OCI-LY7 (cell line): Measurements from ENCODE around the gene RTEL1. TPM values are rescaled to one million over a fixed set of nuclear protein-coding genes. Genes with fewer than 3 reads are reported as not detected.

Experiments
- BruUV-seq: library from RNA; stranded (reverse); fragments of 400-500 nt; replicated peaks from 2 replicates; lab custom pipeline; 2021; lab: Mats Ljungman, UMichigan
- CTCF ChIA-PET: fragments of 300-600 bp; sonication (Branson Sonifier 250); formaldehyde crosslinking; loops from one replicate; lab custom pipeline; 2022; ENCODE audit warnings: antibody characterized with exemption; ENCODE audit not compliant: unreplicated experiment; lab: Charles Lee
- POLR2A ChIA-PET: fragments of 300-600 bp; sonication (Branson Sonifier 250); formaldehyde crosslinking; loops from one replicate; lab custom pipeline; 2022; ENCODE audit warnings: antibody characterized with exemption; lab: Charles Lee
- DNase-seq: peaks from one replicate; pipeline ENCODE4 v3.0.0-alpha.2; 2015; ENCODE audit warnings: low spot score
- H2AFZ ChIP-seq: fragments of 200-600 bp; sonication (generic), shearing (Covaris generic); 2 replicates; pipeline ENCODE4 v1.6.1; 2014; ENCODE audit warnings: mild to moderate bottlenecking, antibody characterized with exemption, low read length, moderate library complexity
- H3K27ac ChIP-seq: fragments of 200-600 bp; sonication (generic); 2 replicates; pipeline ENCODE4 v1.5.1; 2014; ENCODE audit warnings: mixed run types, low read depth, mild to moderate bottlenecking, moderate library complexity, low read length, inconsistent platforms; ENCODE audit not compliant: poor library complexity, severe bottlenecking
- H3K36me3 ChIP-seq: fragments of 200-600 bp; sonication (generic); 2 replicates; pipeline ENCODE4 v1.6.1; 2014; ENCODE audit warnings: mild to moderate bottlenecking, antibody characterized with exemption, low read length, moderate library complexity, mixed read lengths; ENCODE audit not compliant: insufficient read depth
- H3K4me1 ChIP-seq: fragments of 200-600 bp; sonication (generic); 2 replicates; pipeline ENCODE4 v1.5.1; 2014; ENCODE audit warnings: mild to moderate bottlenecking, low read length; ENCODE audit not compliant: insufficient read depth, poor library complexity, severe bottlenecking
- H3K4me2 ChIP-seq: fragments of 200-600 bp; sonication (generic); 2 replicates; pipeline ENCODE4 v1.6.1; 2014; ENCODE audit warnings: mild to moderate bottlenecking, low read length
- H3K4me3 ChIP-seq: fragments of 200-600 bp; sonication (generic); 2 replicates; pipeline ENCODE4 v1.5.1; 2014; ENCODE audit warnings: mild to moderate bottlenecking, low read depth, low read length; ENCODE audit not compliant: poor library complexity, severe bottlenecking
- H3K79me2 ChIP-seq: fragments of 200-600 bp; sonication (generic); 2 replicates; pipeline ENCODE4 v1.6.1; 2016; ENCODE audit warnings: low read depth, mild to moderate bottlenecking, low read length, moderate library complexity, mixed read lengths; ENCODE audit not compliant: insufficient read depth
- H3K9me2 ChIP-seq: fragments of 200-600 bp; sonication (generic); 2 replicates; pipeline ENCODE4 v1.6.1; 2016; ENCODE audit warnings: mild to moderate bottlenecking, low read length, mixed read lengths; ENCODE audit not compliant: insufficient read depth
- H3K9me3 ChIP-seq: fragments of 200-600 bp; sonication (generic); 2 replicates; pipeline ENCODE4 v1.6.1; 2014; ENCODE audit warnings: mild to moderate bottlenecking, mixed run types, low read length, mixed read lengths
- H4K20me1 ChIP-seq: fragments of 200-600 bp; sonication (generic); 2 replicates; pipeline ENCODE4 v1.6.1; 2014; ENCODE audit warnings: mild to moderate bottlenecking, antibody characterized with exemption, low read length, moderate library complexity, mixed read lengths; ENCODE audit not compliant: insufficient read depth
- CTCF ChIP-seq: fragments of 200-600 bp; sonication (generic); conservative IDR thresholded peaks from 2 replicates; pipeline ENCODE4 v1.5.1; 2014; ENCODE audit warnings: mild to moderate bottlenecking, antibody characterized with exemption, low read length, moderate library complexity, mixed read lengths
- EZH2phosphoT487 ChIP-seq: fragments of 200-600 bp; sonication (generic); IDR thresholded peaks from 2 replicates; pipeline ENCODE4 v1.6.1; 2018; ENCODE audit warnings: low read depth, borderline replicate concordance, mild to moderate bottlenecking, mixed run types, antibody characterized with exemption, low read length, moderate library complexity, mixed read lengths
- intact Hi-C: fragments of 100-400 bp; cut with micrococcal nuclease; formaldehyde crosslinking; loops from one replicate; pipeline ENCODE4 v1.10.0; 2022; ENCODE audit not compliant: unreplicated experiment
- total RNA-seq, 2 experiments: library from RNA; depleted of rRNA in 1 of 2; stranded (reverse); fragments of >200 nt in 1 of 2; shearing (Covaris generic) in 1 of 2; gene quantifications; 2 replicates each; pipeline ENCODE4 v1.2.3, GENCODE V29; 2014 to 2022

The RTEL1 gene
- total RNA-seq, 2 experiments from 2014 or later = 22.5 to 47.2 TPM

DNA sequence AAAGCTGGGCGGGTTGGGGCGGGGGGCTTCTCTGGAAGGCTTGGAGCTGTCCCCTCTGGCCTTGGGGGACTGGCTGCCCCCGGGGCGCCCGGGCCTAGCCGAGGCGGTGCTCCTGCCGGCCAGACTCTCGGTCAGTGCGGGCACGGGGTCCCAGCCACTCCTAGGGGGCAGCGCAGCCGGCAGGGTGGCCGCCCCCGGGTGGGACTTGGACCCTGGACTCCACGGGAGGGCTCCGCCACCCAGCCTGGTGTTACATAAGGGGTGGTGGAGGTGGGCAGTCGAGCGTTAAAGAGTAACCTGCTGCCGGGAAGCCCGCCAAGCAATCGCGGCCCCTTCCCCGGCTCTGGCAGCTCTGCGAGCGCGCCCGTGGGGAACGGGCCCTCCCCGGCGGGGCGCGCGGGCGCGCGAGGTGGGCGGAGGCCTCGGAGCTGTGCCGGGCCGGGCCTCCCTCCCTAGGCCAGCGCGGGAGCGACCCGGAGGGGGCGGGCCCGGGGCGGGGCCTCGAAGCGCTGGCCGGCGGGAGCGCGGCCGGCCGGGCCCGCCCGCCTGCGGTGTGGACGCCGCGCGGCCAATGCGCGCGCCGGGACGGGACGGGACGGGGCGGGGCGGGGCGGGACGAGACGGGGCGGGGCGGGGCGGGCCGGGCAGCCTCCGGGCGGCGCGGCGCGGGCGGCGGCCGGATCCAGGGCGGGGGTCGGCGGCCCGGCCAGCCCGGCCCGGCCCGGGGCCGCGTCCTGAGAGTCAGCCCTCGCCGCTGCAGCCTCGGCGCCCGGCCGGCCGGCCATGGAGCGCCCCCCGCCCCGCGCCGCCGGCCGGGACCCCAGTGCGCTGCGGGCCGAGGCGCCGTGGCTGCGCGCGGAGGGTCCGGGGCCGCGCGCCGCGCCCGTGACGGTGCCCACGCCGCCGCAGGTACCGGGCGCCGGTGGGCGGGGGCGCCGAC is 81.3 kb downstream of the RTEL1 start, which contains the start of gene SLC2A4RG:
Gene SLC2A4RG (plus strand): TSS at position 647 of the 940 bp plus-strand sequence. CDS start 137 bp downstream, at position 784.
- TF ChIP-seq EZH2phosphoT487 (no peak), CTCF (no peak)
- Histone ChIP-seq H3K79me2 (no peaks in the 10 kb centered on the region), H3K9me2 (no peaks in the 10 kb centered on the region), H3K4me2 (peak within 1 kb of the TSS; percentile 92), H3K27ac (peak within 1 kb of the TSS; percentile 89), H2AFZ (no peak within 1 kb of the TSS), H3K9me3 (no peaks in the 10 kb centered on the region), H3K36me3 (peaks cover 57% of the 10 kb centered on the region), H3K4me3 (peak within 1 kb of the TSS; percentile 70), H3K4me1 (peaks cover 50% of the 10 kb centered on the region), H4K20me1 (no peaks in the 10 kb centered on the region)
- BruUV-seq = no TSS peak
- intact Hi-C loops = no loop called here
- POLR2A ChIA-PET = interaction anchor here (1.3 kb wide), 1 partner anchor 32 kb away, joined by 5 read pairs; the partner anchor contains the start of genes ARFRP1 and ZGPAT
- DNase-seq = peak; percentile 84
- CTCF ChIA-PET = no interaction called here

- peak overlapping the region; percentile 58 for H3K27ac ChIP-seq
- H4K20me1 ChIP-seq = no peaks in the 10 kb centered on the region
- no peaks in the 10 kb centered on the region for H3K79me2 ChIP-seq
- H3K4me2 ChIP-seq = peak overlapping the region; percentile 74
- POLR2A ChIA-PET = no interaction called here
- H3K9me3 ChIP-seq = no peaks in the 10 kb centered on the region
- no peak overlapping the region for H2AFZ ChIP-seq
- BruUV-seq = no TSS peak
- peaks cover 50% of the 10 kb centered on the region for H3K4me1 ChIP-seq
- H3K9me2 ChIP-seq = no peaks in the 10 kb centered on the region
- H3K4me3 ChIP-seq = peak overlapping the region; percentile 69
- H3K36me3 ChIP-seq = peaks cover 53% of the 10 kb centered on the region
- peak; percentile 70 for DNase-seq
- intact Hi-C loops = no loop called here
- CTCF ChIA-PET = interaction anchor here (1.2 kb wide), 1 partner anchor 32 kb away, joined by 3 read pairs; the partner anchor contains the start of genes ARFRP1 and ZGPAT
- no peak for TF ChIP-seq EZH2phosphoT487
Observed at GRCh38 chr20:63740070-63740626, 82.0 kb downstream of the RTEL1 start.

- no peaks in the 10 kb centered on the region for H4K20me1 ChIP-seq
- CTCF ChIA-PET = interaction anchor here (1.2 kb wide), 1 partner anchor 33 kb away, joined by 3 read pairs; the partner anchor contains the start of genes ARFRP1 and ZGPAT
- H3K36me3 ChIP-seq = peaks cover 46% of the 10 kb centered on the region
- H3K79me2 ChIP-seq = no peaks in the 10 kb centered on the region
- H3K4me1 ChIP-seq = peaks cover 45% of the 10 kb centered on the region
- H3K9me2 ChIP-seq = no peaks in the 10 kb centered on the region
- no TSS peak for BruUV-seq
- TF ChIP-seq CTCF = no peak
- no peak overlapping the region for H2AFZ ChIP-seq
- peak overlapping the region; percentile 74 for H3K4me2 ChIP-seq
- peak overlapping the region; percentile 69 for H3K4me3 ChIP-seq
- intact Hi-C loops = no loop called here
- POLR2A ChIA-PET = interaction anchor here (0.5 to 0.6 kb wide), 2 partner anchors 66 to 792 kb away, joined by 3 to 6 read pairs; no protein-coding TSS in a partner anchor
- peak; percentile 44 for DNase-seq
- no peaks in the 10 kb centered on the region for H3K9me3 ChIP-seq
- peak overlapping the region; percentile 58 for H3K27ac ChIP-seq
Observed at GRCh38 chr20:63740627-63741353, 82.7 kb downstream of the RTEL1 start.
